MM.1S (cell line): ENCODE data around the gene MAPK8IP1.

Source experiments
- EZH2phosphoT487 ChIP-seq: fragments of 300-600 bp; sonication (generic); IDR thresholded peaks from 2 replicates; pipeline ENCODE4 v1.6.1; 2018; ENCODE audit warnings: antibody characterized with exemption, low read length
- TF ChIP-seq, protein P1 (sequence below): fragments of 300-600 bp; sonication (generic); IDR thresholded peaks from 2 replicates; pipeline ENCODE4 v1.5.1; 2016; ENCODE audit warnings: antibody characterized with exemption, low read length, mixed read lengths

DNA sequence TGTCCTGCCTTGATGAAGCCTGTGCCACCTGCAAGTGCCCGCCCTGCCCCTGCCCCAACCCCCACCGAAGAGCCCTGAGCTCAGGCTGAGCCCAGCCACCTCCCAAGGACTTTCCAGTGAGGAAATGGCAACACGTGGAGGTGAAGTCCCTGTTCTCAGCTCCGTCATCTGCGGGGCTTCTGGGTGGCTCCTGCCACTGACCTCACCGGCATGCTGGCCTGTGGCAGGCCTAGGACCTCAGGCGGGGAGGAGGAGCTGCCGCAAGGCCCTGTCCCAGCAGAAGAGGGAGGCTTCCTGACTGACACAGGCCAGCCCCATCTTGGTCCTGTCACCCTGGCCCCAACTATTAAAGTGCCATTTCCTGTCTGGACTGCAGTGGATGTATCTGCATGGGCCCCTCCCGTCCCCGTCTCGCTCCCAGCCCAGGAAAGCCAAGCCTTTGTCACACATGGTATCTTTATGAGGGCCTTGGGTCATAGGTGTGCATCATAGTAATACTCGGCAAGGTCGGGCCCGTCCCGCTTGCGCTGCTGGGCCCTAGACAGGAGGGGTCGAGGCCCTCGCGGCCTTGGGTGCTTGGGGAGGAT is 20.7 kb downstream of the MAPK8IP1 start:
- TF ChIP-seq, protein P1, sequence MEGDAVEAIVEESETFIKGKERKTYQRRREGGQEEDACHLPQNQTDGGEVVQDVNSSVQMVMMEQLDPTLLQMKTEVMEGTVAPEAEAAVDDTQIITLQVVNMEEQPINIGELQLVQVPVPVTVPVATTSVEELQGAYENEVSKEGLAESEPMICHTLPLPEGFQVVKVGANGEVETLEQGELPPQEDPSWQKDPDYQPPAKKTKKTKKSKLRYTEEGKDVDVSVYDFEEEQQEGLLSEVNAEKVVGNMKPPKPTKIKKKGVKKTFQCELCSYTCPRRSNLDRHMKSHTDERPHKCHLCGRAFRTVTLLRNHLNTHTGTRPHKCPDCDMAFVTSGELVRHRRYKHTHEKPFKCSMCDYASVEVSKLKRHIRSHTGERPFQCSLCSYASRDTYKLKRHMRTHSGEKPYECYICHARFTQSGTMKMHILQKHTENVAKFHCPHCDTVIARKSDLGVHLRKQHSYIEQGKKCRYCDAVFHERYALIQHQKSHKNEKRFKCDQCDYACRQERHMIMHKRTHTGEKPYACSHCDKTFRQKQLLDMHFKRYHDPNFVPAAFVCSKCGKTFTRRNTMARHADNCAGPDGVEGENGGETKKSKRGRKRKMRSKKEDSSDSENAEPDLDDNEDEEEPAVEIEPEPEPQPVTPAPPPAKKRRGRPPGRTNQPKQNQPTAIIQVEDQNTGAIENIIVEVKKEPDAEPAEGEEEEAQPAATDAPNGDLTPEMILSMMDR: no peak
- TF ChIP-seq EZH2phosphoT487: no peak
